Liver (tissue), 9 donors: ENCODE data around the gene PSIP1. TPM values are rescaled to one million over a fixed set of nuclear protein-coding genes. Genes with fewer than 3 reads are reported as not detected.

ENCODE experiments used
- DNase-seq: peaks from one replicate; pipeline ENCODE4 v3.0.0-alpha.2; 2017; ENCODE audit warnings: low spot score
- H3K27ac ChIP-seq, 2 donors: one replicate each; pipeline ENCODE4 v1.7.0; 2013; ENCODE audit warnings: inconsistent platforms in 2 of 2, low read length in 2 of 2, control low read depth in 1 of 2, low read depth in 1 of 2, mild to moderate bottlenecking in 1 of 2
- H3K27me3 ChIP-seq, 4 donors: one replicate each; pipeline versions ENCODE4 v1.6.1 to v1.7.0; 2013; ENCODE audit warnings: low read length in 3 of 4, inconsistent platforms in 1 of 4, mild to moderate bottlenecking in 1 of 4, moderate library complexity in 1 of 4; ENCODE audit not compliant: control insufficient read depth in 4 of 4, insufficient read depth in 4 of 4
- H3K36me3 ChIP-seq, 4 donors: one replicate each; pipeline versions ENCODE4 v1.6.1 to v1.7.0; 2013; ENCODE audit warnings: low read length in 3 of 4, mild to moderate bottlenecking in 3 of 4, low read depth in 1 of 4, moderate library complexity in 1 of 4; ENCODE audit not compliant: control insufficient read depth in 4 of 4, insufficient read depth in 3 of 4
- H3K4me1 ChIP-seq, 4 donors: one replicate each; pipeline versions ENCODE4 v1.6.1 to v1.7.0; 2013; ENCODE audit warnings: low read length in 3 of 4, mild to moderate bottlenecking in 3 of 4, moderate library complexity in 1 of 4; ENCODE audit not compliant: control insufficient read depth in 4 of 4, insufficient read depth in 4 of 4
- H3K4me3 ChIP-seq, 3 donors: one replicate each; pipeline versions ENCODE4 v1.6.1 to v1.7.0; 2013; ENCODE audit warnings: low read length in 3 of 3, control low read depth in 1 of 3, low read depth in 1 of 3, mild to moderate bottlenecking in 1 of 3
- H3K9ac ChIP-seq, 2 donors: one replicate each; pipeline ENCODE4 v1.7.0; 2013; ENCODE audit warnings: low read length in 2 of 2, mild to moderate bottlenecking in 2 of 2, moderate library complexity in 2 of 2, control low read depth in 1 of 2, low read depth in 1 of 2
- H3K9me3 ChIP-seq, 4 donors: one replicate each; pipeline versions ENCODE4 v1.6.1 to v1.7.0; 2013; ENCODE audit warnings: low read length in 3 of 4; ENCODE audit not compliant: control insufficient read depth in 4 of 4
- EGR1 ChIP-seq, 2 donors: IDR thresholded peaks; 2 replicates each; pipeline ENCODE4 v1.6.1; 2016 to 2018; ENCODE audit warnings: antibody characterized with exemption in 2 of 2, low read depth in 2 of 2
- FOXA1 ChIP-seq: IDR thresholded peaks from 2 replicates; pipeline ENCODE4 v1.6.1; 2016; ENCODE audit warnings: antibody characterized with exemption
- FOXA2 ChIP-seq: IDR thresholded peaks from 2 replicates; pipeline ENCODE4 v1.6.1; 2016; ENCODE audit warnings: antibody characterized with exemption
- GABPA ChIP-seq, 2 donors: IDR thresholded peaks in 1 of 2; conservative IDR thresholded peaks in 1 of 2; 2 replicates each; pipeline ENCODE4 v1.6.1; 2016; ENCODE audit warnings: antibody characterized with exemption in 2 of 2, mild to moderate bottlenecking in 1 of 2, moderate library complexity in 1 of 2
- HNF4A ChIP-seq, 2 donors: conservative IDR thresholded peaks; 2 replicates each; pipeline ENCODE4 v1.6.1; 2016; ENCODE audit warnings: antibody characterized with exemption in 2 of 2, mild to moderate bottlenecking in 2 of 2
- HNF4G ChIP-seq: IDR thresholded peaks from 2 replicates; pipeline ENCODE4 v1.6.1; 2016; ENCODE audit warnings: antibody characterized with exemption
- JUND ChIP-seq, 2 donors: IDR thresholded peaks; 2 replicates each; pipeline ENCODE4 v1.6.1; 2016; ENCODE audit warnings: antibody characterized with exemption in 2 of 2
- NR2F2 ChIP-seq: IDR thresholded peaks from 2 replicates; pipeline ENCODE4 v1.6.1; 2016; ENCODE audit warnings: antibody characterized with exemption
- RAD21 ChIP-seq, 2 donors: IDR thresholded peaks; 2 replicates each; pipeline ENCODE4 v1.6.1; 2016; ENCODE audit warnings: antibody characterized with exemption in 2 of 2, mild to moderate bottlenecking in 2 of 2
- RXRA ChIP-seq, 2 donors: IDR thresholded peaks; 2 replicates each; pipeline ENCODE4 v1.6.1; 2017 to 2018; ENCODE audit warnings: antibody characterized with exemption in 2 of 2, mild to moderate bottlenecking in 1 of 2
- SP1 ChIP-seq: IDR thresholded peaks from 2 replicates; pipeline ENCODE4 v1.6.1; 2018; ENCODE audit warnings: antibody characterized with exemption, mild to moderate bottlenecking
- TAF1 ChIP-seq: conservative IDR thresholded peaks from 2 replicates; pipeline ENCODE4 v1.6.1; 2016; ENCODE audit warnings: antibody characterized with exemption, mild to moderate bottlenecking
- YY1 ChIP-seq: IDR thresholded peaks from 2 replicates; pipeline ENCODE4 v1.6.1; 2016; ENCODE audit warnings: antibody characterized with exemption, mild to moderate bottlenecking
- WGBS: extraction: QIAGEN DNeasy Blood & Tissue Kit; methylation state at CpG from one replicate; pipeline ENCODE4 v1.1.7; 2013; 5-methylcytosine and 5-hydroxymethylcytosine counted together
- polyA plus RNA-seq, 2 donors: library from polyadenylated mRNA; stranded (reverse) in 1 of 2; unstranded in 1 of 2; fragments of 200-250 nt in 1 of 2; fragments of >200 nt in 1 of 2; fragmentation: Nextera tagmentation in 1 of 2; extraction: Ambion mirVana in 1 of 2; gene quantifications; one replicate each; pipeline versions ENCODE4 v1.2.1 to v1.2.3, GENCODE V29; 2013 to 2015
- total RNA-seq, 2 donors: library from RNA; depleted of rRNA; stranded (reverse); fragments of >200 nt; gene quantifications; one replicate each; pipeline ENCODE4 v1.2.3, GENCODE V29; 2014
- TF ChIP-seq, protein P1 (sequence below): fragments of 150-350 bp; IDR thresholded peaks from 2 replicates; pipeline ENCODE4 v1.5.1; 2017; ENCODE audit warnings: improper control_type of control experiment, low read depth, low read length; ENCODE audit not compliant: missing input control
- TF ChIP-seq, protein P2 (sequence below): IDR thresholded peaks from 2 replicates; pipeline ENCODE4 v1.6.1; 2016; ENCODE audit warnings: antibody characterized with exemption
- TF ChIP-seq, protein P3 (sequence below): IDR thresholded peaks from 2 replicates; pipeline ENCODE4 v1.6.1; 2016; ENCODE audit warnings: antibody characterized with exemption
- TF ChIP-seq, protein P4 (sequence below): IDR thresholded peaks from 2 replicates; pipeline ENCODE4 v1.6.1; 2016; ENCODE audit warnings: antibody characterized with exemption, mild to moderate bottlenecking
- donor health status: healthy.
- donor health status: healthy.
- donor health status: healthy.
- donor health status: healthy.
- donor health status: healthy.

The PSIP1 gene
- total and polyA plus RNA-seq, 4 donors, result 9.2 to 22.7 (median 13.2) TPM

DNA sequence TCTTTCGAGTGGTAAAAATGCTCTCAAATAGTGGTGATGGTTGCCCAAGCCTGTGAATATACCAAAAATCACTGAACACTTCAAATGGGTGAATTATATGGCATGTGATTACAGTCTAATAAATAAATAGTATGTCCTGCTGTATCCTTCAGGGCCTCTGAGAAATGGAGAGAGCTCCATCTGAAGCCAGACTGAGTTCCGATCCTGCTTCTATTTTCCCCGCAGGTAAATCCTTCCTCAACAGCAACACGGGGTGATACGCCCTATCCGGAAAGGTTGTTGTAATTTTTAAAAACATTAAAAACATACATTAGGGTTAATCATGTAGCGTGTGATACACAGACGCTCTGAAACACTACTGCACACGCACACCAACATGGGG is 88.8 kb downstream of the PSIP1 start:
- Histone ChIP-seq H3K4me1 (peaks cover 0 to 20% (median 2%) of the 10 kb centered on the region in 4 donors), H3K27me3 (no peaks in the 10 kb centered on the region), H3K36me3 (peaks cover 0 to 4% (median 3%) of the 10 kb centered on the region in 4 donors), H3K4me3 (peak overlapping the region; percentile 87 to 99 (median 98)), H3K9ac (peak overlapping the region in 1 of 2 donors; percentile 64), H3K9me3 (no peaks in the 10 kb centered on the region), H3K27ac (peak overlapping the region; percentile 82 to 86)
- 65% methylated on average over 9 of the region's 9 CpGs for WGBS
- TF ChIP-seq RXRA (IDR thresholded peaks at IDR 0.05) (no peak), YY1 (no peak), RAD21 (IDR thresholded peaks at IDR 0.05) (no peak), JUND (IDR thresholded peaks at IDR 0.05) (no peak), EGR1 (IDR thresholded peaks at IDR 0.05; ENCODE audit: low read depth in 2 of 2) (no peak), SP1 (no peak), FOXA1 (no peak), HNF4G (no peak), NR2F2 (no peak), FOXA2 (no peak), TAF1 (no peak), HNF4A (conservative IDR thresholded peaks at IDR 0.05) (no peak), GABPA (IDR thresholded peaks at IDR 0.05 in 1 of 2, conservative IDR thresholded peaks at IDR 0.05 in 1 of 2) (no peak)
- TF ChIP-seq, protein P1, sequence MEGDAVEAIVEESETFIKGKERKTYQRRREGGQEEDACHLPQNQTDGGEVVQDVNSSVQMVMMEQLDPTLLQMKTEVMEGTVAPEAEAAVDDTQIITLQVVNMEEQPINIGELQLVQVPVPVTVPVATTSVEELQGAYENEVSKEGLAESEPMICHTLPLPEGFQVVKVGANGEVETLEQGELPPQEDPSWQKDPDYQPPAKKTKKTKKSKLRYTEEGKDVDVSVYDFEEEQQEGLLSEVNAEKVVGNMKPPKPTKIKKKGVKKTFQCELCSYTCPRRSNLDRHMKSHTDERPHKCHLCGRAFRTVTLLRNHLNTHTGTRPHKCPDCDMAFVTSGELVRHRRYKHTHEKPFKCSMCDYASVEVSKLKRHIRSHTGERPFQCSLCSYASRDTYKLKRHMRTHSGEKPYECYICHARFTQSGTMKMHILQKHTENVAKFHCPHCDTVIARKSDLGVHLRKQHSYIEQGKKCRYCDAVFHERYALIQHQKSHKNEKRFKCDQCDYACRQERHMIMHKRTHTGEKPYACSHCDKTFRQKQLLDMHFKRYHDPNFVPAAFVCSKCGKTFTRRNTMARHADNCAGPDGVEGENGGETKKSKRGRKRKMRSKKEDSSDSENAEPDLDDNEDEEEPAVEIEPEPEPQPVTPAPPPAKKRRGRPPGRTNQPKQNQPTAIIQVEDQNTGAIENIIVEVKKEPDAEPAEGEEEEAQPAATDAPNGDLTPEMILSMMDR, result no peak
- TF ChIP-seq, protein P2, sequence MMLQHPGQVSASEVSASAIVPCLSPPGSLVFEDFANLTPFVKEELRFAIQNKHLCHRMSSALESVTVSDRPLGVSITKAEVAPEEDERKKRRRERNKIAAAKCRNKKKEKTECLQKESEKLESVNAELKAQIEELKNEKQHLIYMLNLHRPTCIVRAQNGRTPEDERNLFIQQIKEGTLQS, result no peak
- TF ChIP-seq, protein P3, sequence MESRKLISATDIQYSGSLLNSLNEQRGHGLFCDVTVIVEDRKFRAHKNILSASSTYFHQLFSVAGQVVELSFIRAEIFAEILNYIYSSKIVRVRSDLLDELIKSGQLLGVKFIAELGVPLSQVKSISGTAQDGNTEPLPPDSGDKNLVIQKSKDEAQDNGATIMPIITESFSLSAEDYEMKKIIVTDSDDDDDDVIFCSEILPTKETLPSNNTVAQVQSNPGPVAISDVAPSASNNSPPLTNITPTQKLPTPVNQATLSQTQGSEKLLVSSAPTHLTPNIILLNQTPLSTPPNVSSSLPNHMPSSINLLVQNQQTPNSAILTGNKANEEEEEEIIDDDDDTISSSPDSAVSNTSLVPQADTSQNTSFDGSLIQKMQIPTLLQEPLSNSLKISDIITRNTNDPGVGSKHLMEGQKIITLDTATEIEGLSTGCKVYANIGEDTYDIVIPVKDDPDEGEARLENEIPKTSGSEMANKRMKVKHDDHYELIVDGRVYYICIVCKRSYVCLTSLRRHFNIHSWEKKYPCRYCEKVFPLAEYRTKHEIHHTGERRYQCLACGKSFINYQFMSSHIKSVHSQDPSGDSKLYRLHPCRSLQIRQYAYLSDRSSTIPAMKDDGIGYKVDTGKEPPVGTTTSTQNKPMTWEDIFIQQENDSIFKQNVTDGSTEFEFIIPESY, result no peak
- TF ChIP-seq, protein P4, sequence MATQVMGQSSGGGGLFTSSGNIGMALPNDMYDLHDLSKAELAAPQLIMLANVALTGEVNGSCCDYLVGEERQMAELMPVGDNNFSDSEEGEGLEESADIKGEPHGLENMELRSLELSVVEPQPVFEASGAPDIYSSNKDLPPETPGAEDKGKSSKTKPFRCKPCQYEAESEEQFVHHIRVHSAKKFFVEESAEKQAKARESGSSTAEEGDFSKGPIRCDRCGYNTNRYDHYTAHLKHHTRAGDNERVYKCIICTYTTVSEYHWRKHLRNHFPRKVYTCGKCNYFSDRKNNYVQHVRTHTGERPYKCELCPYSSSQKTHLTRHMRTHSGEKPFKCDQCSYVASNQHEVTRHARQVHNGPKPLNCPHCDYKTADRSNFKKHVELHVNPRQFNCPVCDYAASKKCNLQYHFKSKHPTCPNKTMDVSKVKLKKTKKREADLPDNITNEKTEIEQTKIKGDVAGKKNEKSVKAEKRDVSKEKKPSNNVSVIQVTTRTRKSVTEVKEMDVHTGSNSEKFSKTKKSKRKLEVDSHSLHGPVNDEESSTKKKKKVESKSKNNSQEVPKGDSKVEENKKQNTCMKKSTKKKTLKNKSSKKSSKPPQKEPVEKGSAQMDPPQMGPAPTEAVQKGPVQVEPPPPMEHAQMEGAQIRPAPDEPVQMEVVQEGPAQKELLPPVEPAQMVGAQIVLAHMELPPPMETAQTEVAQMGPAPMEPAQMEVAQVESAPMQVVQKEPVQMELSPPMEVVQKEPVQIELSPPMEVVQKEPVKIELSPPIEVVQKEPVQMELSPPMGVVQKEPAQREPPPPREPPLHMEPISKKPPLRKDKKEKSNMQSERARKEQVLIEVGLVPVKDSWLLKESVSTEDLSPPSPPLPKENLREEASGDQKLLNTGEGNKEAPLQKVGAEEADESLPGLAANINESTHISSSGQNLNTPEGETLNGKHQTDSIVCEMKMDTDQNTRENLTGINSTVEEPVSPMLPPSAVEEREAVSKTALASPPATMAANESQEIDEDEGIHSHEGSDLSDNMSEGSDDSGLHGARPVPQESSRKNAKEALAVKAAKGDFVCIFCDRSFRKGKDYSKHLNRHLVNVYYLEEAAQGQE, result no peak
- no peak for DNase-seq

DNA sequence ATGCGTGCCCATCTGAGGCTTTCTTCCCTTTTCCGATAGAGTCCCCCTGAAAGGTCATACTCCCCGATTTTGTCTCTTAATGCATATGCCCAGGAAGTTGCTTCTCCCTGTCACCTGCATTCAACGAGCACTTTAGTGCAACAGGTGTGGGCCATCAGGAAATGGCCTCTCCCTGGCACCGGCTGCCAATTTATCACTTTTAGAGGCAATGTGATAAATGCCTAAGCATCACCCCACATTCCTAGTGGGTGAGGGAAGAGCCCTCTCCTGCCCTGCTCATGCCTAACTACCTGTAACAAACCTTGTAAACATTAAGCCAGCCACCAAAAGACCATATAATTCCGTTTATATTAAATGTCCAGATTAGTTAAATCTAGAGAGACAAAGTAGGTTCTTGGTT is 89.2 kb downstream of the PSIP1 start:
- Histone ChIP-seq H3K4me1 (peaks cover 0 to 20% (median 2%) of the 10 kb centered on the region in 4 donors), H3K4me3 (no peak overlapping the region), H3K36me3 (peaks cover 0 to 4% (median 3%) of the 10 kb centered on the region in 4 donors), H3K9ac (no peak overlapping the region), H3K27me3 (no peaks in the 10 kb centered on the region), H3K9me3 (no peaks in the 10 kb centered on the region), H3K27ac (no peak overlapping the region)
- WGBS, result 88% methylated on average over 6 of the region's 6 CpGs
- TF ChIP-seq SP1, result no peak
- no peak for TF ChIP-seq FOXA2
- TF ChIP-seq YY1, result no peak
- TF ChIP-seq, protein P2, result no peak
- TF ChIP-seq TAF1, result no peak
- no peak for TF ChIP-seq FOXA1
- no peak for TF ChIP-seq JUND (IDR thresholded peaks at IDR 0.05)
- TF ChIP-seq, protein P3, result no peak
- no peak for TF ChIP-seq EGR1 (IDR thresholded peaks at IDR 0.05; ENCODE audit: low read depth in 2 of 2)
- TF ChIP-seq RXRA (IDR thresholded peaks at IDR 0.05), result no peak
- TF ChIP-seq, protein P4, result no peak
- no peak for DNase-seq
